ENCODE data around the gene SLIT2. TPM values are rescaled to one million over a fixed set of nuclear protein-coding genes. Genes with fewer than 3 reads are reported as not detected.

Gene SLIT2
- total and polyA plus RNA-seq, 2 of the 13 experiments (the other 11 are each of a cell fraction or from before 2014, with no cell fraction given), result 0.03 TPM; not detected in 1

- CTCF ChIA-PET (ENCODE audit: low intra/inter-chr PET ratio, low total read pairs), result no interaction called here
- H3K4me3 ChIP-seq (replicated peaks in 1 of 3; ENCODE audit: insufficient read depth in 1 of 3, low read depth in 2 of 3, low read length in 3 of 3), result no peak overlapping the region
- POLR2A ChIA-PET, result no interaction called here
- no peaks in the 10 kb centered on the region for H3K9me3 ChIP-seq (ENCODE audit: low read length)
- DNase-seq (ENCODE audit: low spot score) (no peak), FAIRE-seq (no peak), ATAC-seq (no peak)
- H3K79me2 ChIP-seq (ENCODE audit: insufficient read depth, low read length), result no peaks in the 10 kb centered on the region
- H3K4me2 ChIP-seq (ENCODE audit: low read depth, low read length), result no peak overlapping the region
- no TSS peak for BruUV-seq (replicated peaks)
- in situ Hi-C loops (cut with HindIII; ENCODE audit: extremely low pct_ligation_motif_present, low pct_unique_long_range_greater_than_20kb), result no loop called here
- no peaks in the 10 kb centered on the region for H4K20me1 ChIP-seq (ENCODE audit: insufficient read depth, low read length)
- 45% methylated on average over 3 of the region's 3 CpGs for WGBS (ENCODE audit: low lambda C conversion rate)
- no peak overlapping the region for H3K27ac ChIP-seq (ENCODE audit: extremely low read length, insufficient read depth, low read length)
- no peaks in the 10 kb centered on the region for H3K36me3 ChIP-seq (replicated peaks in 1 of 2; ENCODE audit: control insufficient read depth in 1 of 2, insufficient read depth in 2 of 2, low read length in 2 of 2)
- no peak overlapping the region for H2AFZ ChIP-seq (ENCODE audit: low read length)
- H3K4me1 ChIP-seq (ENCODE audit: insufficient read depth, low read length), result no peaks in the 10 kb centered on the region
- no peak overlapping the region for H3K9ac ChIP-seq (ENCODE audit: insufficient read depth, low read depth, low read length)
- intact Hi-C loops (cut with micrococcal nuclease; ENCODE audit: unreplicated experiment), result no loop called here
- H3K27me3 ChIP-seq (ENCODE audit: control insufficient read depth in 1 of 2, insufficient read depth in 2 of 2, low read length in 2 of 2), result no peaks in the 10 kb centered on the region
- TF ChIP-seq BATF2 (CRISPR knock-in tag; IDR thresholded peaks at IDR 0.05), result no peak
- no peak for TF ChIP-seq PRDM10 (CRISPR knock-in tag; IDR thresholded peaks at IDR 0.05; ENCODE audit: low read depth)
- TF ChIP-seq ZNF562 (CRISPR knock-in tag; IDR thresholded peaks at IDR 0.05; ENCODE audit: borderline replicate concordance), result no peak
- no peak for TF ChIP-seq PRDM4 (CRISPR knock-in tag; IDR thresholded peaks at IDR 0.05; ENCODE audit: borderline replicate concordance)
- no peak for TF ChIP-seq MEF2D (CRISPR knock-in tag; IDR thresholded peaks at IDR 0.05)
- TF ChIP-seq IRX3 (CRISPR knock-in tag; IDR thresholded peaks at IDR 0.05; ENCODE audit: borderline replicate concordance, low read depth), result no peak
- TF ChIP-seq LBX2 (CRISPR knock-in tag; IDR thresholded peaks at IDR 0.05; ENCODE audit: borderline replicate concordance), result no peak
- TF ChIP-seq ZNF639 (CRISPR knock-in tag; conservative IDR thresholded peaks at IDR 0.05), result no peak
- TF ChIP-seq CBX5 (CRISPR knock-in tag; IDR thresholded peaks at IDR 0.05; ENCODE audit: borderline replicate concordance), result no peak
- TF ChIP-seq NR1H2 (CRISPR knock-in tag; IDR thresholded peaks at IDR 0.05; ENCODE audit: borderline replicate concordance, low read depth), result no peak
- TF ChIP-seq ZNF674 (CRISPR knock-in tag; IDR thresholded peaks at IDR 0.05; ENCODE audit: low read depth), result no peak
- no peak for TF ChIP-seq ZNF292 (CRISPR knock-in tag; IDR thresholded peaks at IDR 0.05; ENCODE audit: borderline replicate concordance, low read depth)
- no peak for TF ChIP-seq DPF2 (CRISPR knock-in tag; IDR thresholded peaks at IDR 0.05; ENCODE audit: borderline replicate concordance, low read depth)
Observed at GRCh38 chr4:20237894-20238537, 13.7 kb upstream of the SLIT2 start.

All from HepG2 (cell line).